IPS DF 4.7 (cell line): ENCODE data around the gene MBTPS1.

ENCODE experiments used
- DNase-seq: peaks from one replicate; pipeline ENCODE4 v3.0.0-alpha.2; 2013; ENCODE audit warnings: low spot score; ENCODE audit errors: extremely low read depth

MBTPS1 gene

GRCh38 chr16:84116720-84117493 lies at the start of gene MBTPS1:
MBTPS1 (minus strand) TSS chr16:84116942; CDS start chr16:84101783, 15,159 bp downstream.
- DNase-seq: peak; percentile 69

GRCh38 chr16:84165746-84166145 lies 49.0 kb upstream of the MBTPS1 start:
- no peak for DNase-seq

- no peak for DNase-seq
These were observed 45.1 kb upstream of the MBTPS1 start for GRCh38 chr16:84161801-84162200.

- no peak for DNase-seq
These were observed 44.3 kb upstream of the MBTPS1 start for GRCh38 chr16:84161037-84161436.

- DNase-seq: no peak
These were observed 43.1 kb upstream of the MBTPS1 start for GRCh38 chr16:84159800-84160199.

- no peak for DNase-seq
These were observed 42.3 kb upstream of the MBTPS1 start for GRCh38 chr16:84159007-84159406.

GRCh38 chr16:84156342-84156784 lies 39.6 kb upstream of the MBTPS1 start:
- no peak for DNase-seq

GRCh38 chr16:84155771-84156170 lies 39.0 kb upstream of the MBTPS1 start:
- no peak for DNase-seq

GRCh38 chr16:84155226-84155625 lies 38.5 kb upstream of the MBTPS1 start:
- DNase-seq: no peak

- DNase-seq: no peak
These were observed 37.0 kb upstream of the MBTPS1 start for GRCh38 chr16:84153660-84154214.

GRCh38 chr16:84150926-84151325 lies 34.2 kb upstream of the MBTPS1 start:
- no peak for DNase-seq

- DNase-seq: no peak
These were observed 28.3 kb upstream of the MBTPS1 start, which contains the start of the genes DNAAF1 and HSDL1 for GRCh38 chr16:84144859-84145639. DNAAF1 (plus strand) TSS chr16:84145308; CDS start chr16:84145441, 133 bp downstream. HSDL1 (minus strand) TSS chr16:84145177; CDS start chr16:84131321, 13,856 bp downstream.

- DNase-seq: no peak
These were observed 27.6 kb upstream of the MBTPS1 start for GRCh38 chr16:84144209-84144858.

- DNase-seq: no peak
These were observed 27.1 kb upstream of the MBTPS1 start for GRCh38 chr16:84143784-84144199.

- no peak for DNase-seq
These were observed 26.3 kb upstream of the MBTPS1 start for GRCh38 chr16:84143081-84143480.

- DNase-seq: no peak
These were observed 24.5 kb upstream of the MBTPS1 start for GRCh38 chr16:84141143-84141670.

- no peak for DNase-seq
These were observed 23.0 kb upstream of the MBTPS1 start for GRCh38 chr16:84139628-84140258.

GRCh38 chr16:84138824-84139627 lies 22.3 kb upstream of the MBTPS1 start:
- DNase-seq: no peak

- no peak for DNase-seq
These were observed 21.7 kb upstream of the MBTPS1 start for GRCh38 chr16:84138500-84138823.

- no peak for DNase-seq
These were observed 21.1 kb upstream of the MBTPS1 start for GRCh38 chr16:84137769-84138357.
